ENCODE data around the gene ACVR1C.

Gene ACVR1C

GRCh38 chr2:157625296-157625695, 3.4 kb downstream of the ACVR1C start:
- H3K4me3 ChIP-seq, result no peak overlapping the region
- no peak for DNase-seq

GRCh38 chr2:157620956-157621355, 7.7 kb downstream of the ACVR1C start:
- Histone ChIP-seq H3K4me3 (no peak overlapping the region), H3K4me1 (peaks cover 0 to 5% (median 0%) of the 10 kb centered on the region in 4 donors), H3K27ac (no peak overlapping the region), H3K27me3 (peaks cover 0 to 3% of the 10 kb centered on the region in 2 donors), H3K36me3 (no peaks in the 10 kb centered on the region), H3K9me3 (peaks cover 0 to 10% (median 0%) of the 10 kb centered on the region in 3 donors)
- intact Hi-C loops (cut with DNase I; ENCODE audit: low total_unique reads), result loop anchor here (10.0 kb wide), 1 partner anchor 394 kb away; no protein-coding TSS in a partner anchor
- no peak for DNase-seq
- no peak for TF ChIP-seq CTCF (IDR thresholded peaks at IDR 0.05)

More at GRCh38 chr2:157625296-157625695, 3.4 kb downstream of the ACVR1C start:
- peaks cover 0 to 10% (median 0%) of the 10 kb centered on the region in 3 donors for H3K9me3 ChIP-seq
- H3K27ac ChIP-seq, result no peak overlapping the region
- H3K4me1 ChIP-seq, result peaks cover 0 to 17% (median 10%) of the 10 kb centered on the region in 4 donors
- intact Hi-C loops (cut with DNase I; ENCODE audit: low total_unique reads), result loop anchor here (10.0 kb wide), 1 partner anchor 390 kb away; no protein-coding TSS in a partner anchor
- no peaks in the 10 kb centered on the region for H3K36me3 ChIP-seq
- peaks cover 0 to 9% of the 10 kb centered on the region in 2 donors for H3K27me3 ChIP-seq
- no peak for TF ChIP-seq CTCF (IDR thresholded peaks at IDR 0.05)

GRCh38 chr2:157611726-157612125, 16.9 kb downstream of the ACVR1C start:
- TF ChIP-seq CTCF (IDR thresholded peaks at IDR 0.05), result no peak
- H3K36me3 ChIP-seq, result no peaks in the 10 kb centered on the region
- H3K27ac ChIP-seq, result no peak overlapping the region
- H3K4me1 ChIP-seq, result no peaks in the 10 kb centered on the region
- DNase-seq, result no peak
- intact Hi-C loops (cut with DNase I; ENCODE audit: low total_unique reads), result no loop called here
- H3K27me3 ChIP-seq, result no peaks in the 10 kb centered on the region
- H3K4me3 ChIP-seq, result no peak overlapping the region
- no peaks in the 10 kb centered on the region for H3K9me3 ChIP-seq

GRCh38 chr2:157611110-157611509, 17.6 kb downstream of the ACVR1C start:
- DNase-seq, result no peak
- Histone ChIP-seq H3K36me3 (no peaks in the 10 kb centered on the region), H3K4me1 (no peaks in the 10 kb centered on the region), H3K4me3 (no peak overlapping the region), H3K9me3 (no peaks in the 10 kb centered on the region), H3K27me3 (no peaks in the 10 kb centered on the region), H3K27ac (no peak overlapping the region)
- intact Hi-C loops (cut with DNase I; ENCODE audit: low total_unique reads), result no loop called here
- no peak for TF ChIP-seq CTCF (IDR thresholded peaks at IDR 0.05)

GRCh38 chr2:157606534-157606933, 22.1 kb downstream of the ACVR1C start:
- Histone ChIP-seq H3K9me3 (no peaks in the 10 kb centered on the region), H3K36me3 (no peaks in the 10 kb centered on the region), H3K4me3 (no peak overlapping the region), H3K4me1 (no peaks in the 10 kb centered on the region), H3K27ac (no peak overlapping the region), H3K27me3 (no peaks in the 10 kb centered on the region)
- intact Hi-C loops (cut with DNase I; ENCODE audit: low total_unique reads), result no loop called here
- TF ChIP-seq CTCF (IDR thresholded peaks at IDR 0.05), result no peak
- no peak for DNase-seq

GRCh38 chr2:157603198-157603597, 25.5 kb downstream of the ACVR1C start:
- no peak for TF ChIP-seq CTCF (IDR thresholded peaks at IDR 0.05)

More at GRCh38 chr2:157603198-157603597, 25.5 kb downstream of the ACVR1C start:
- Histone ChIP-seq H3K27ac (no peak overlapping the region), H3K36me3 (no peaks in the 10 kb centered on the region), H3K27me3 (peaks cover 0 to 6% of the 10 kb centered on the region in 2 donors), H3K9me3 (no peaks in the 10 kb centered on the region), H3K4me1 (no peaks in the 10 kb centered on the region), H3K4me3 (no peak overlapping the region)
- intact Hi-C loops (cut with DNase I; ENCODE audit: low total_unique reads), result no loop called here
- no peak for DNase-seq
